Ecto neural progenitor cell (in vitro differentiated cells): ENCODE results near the gene CD48.
"Not testable (repeated sequence)": the region's sequence is repeated elsewhere in the genome, so short reads cannot be mapped to it uniquely, and the experiment has no call there.

Experiments used
- DNase-seq: peaks from one replicate; pipeline ENCODE4 v3.0.0-alpha.2; 2018; ENCODE audit warnings: low spot score

The CD48 gene

DNA sequence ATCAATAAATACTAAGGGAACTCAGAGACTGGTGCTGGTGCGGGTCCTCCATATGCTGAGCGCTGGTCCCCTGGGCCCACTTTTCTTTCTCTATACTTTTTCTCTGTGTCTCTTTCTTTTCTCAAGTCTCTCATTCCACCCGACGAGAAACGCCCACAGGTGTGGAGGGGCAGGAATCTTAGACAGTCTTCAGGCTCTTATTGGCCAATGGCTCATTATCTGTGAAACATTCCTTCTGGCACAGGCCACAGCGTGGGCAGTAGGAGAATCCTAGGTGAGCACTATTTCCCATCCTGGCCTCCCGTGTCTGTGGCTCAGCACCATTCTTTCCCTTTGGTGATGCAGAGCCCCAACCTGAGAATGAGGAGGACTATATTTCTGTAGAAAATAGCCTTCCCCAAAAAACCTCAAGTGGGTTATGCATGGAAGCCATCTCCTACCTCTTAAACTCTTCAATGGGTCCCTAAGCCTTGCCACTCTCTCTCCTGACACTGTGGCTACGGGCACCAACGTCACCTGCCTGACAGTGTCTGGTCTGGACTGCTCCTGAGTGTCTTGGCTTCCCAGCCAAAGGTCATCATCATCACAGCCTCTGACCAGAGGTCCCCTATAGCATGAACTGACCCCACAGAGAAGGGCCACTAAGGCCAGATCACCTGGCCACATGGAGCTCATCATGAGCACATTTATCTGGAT lies 58.5 kb downstream of the CD48 start:
- no peak for DNase-seq

- DNase-seq, result not testable (repeated sequence)
Measured at GRCh38 chr1:160652065-160652641, 59.5 kb downstream of the CD48 start.

GRCh38 chr1:160651433-160652064 lies 60.1 kb downstream of the CD48 start:
- no peak for DNase-seq

DNA sequence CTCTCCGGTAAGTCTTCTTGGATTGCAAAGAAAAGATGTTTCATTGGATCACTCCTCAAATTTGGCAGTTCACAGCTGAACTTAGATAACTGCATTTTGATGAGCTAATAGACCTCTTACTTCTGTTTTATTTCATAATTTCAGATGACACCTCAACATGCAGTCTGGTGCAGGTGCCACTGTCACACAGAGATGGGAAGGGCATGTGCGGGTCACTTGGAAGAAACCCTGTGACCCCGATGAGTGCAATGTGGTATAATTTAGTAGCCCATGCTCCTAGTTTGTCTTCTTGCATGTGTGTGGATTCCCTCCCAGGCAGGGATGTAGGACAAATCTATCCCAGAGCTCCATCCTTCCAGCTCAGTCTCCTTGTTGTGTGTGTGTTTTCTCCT lies 64.3 kb downstream of the CD48 start:
- no peak for DNase-seq

GRCh38 chr1:160646711-160647328 lies 64.8 kb downstream of the CD48 start, which contains the start of gene SLAMF1:
Gene SLAMF1 (minus strand): TSS chr1:160647044. CDS start chr1:160646945, 99 bp downstream.
- DNase-seq, result no peak

DNA sequence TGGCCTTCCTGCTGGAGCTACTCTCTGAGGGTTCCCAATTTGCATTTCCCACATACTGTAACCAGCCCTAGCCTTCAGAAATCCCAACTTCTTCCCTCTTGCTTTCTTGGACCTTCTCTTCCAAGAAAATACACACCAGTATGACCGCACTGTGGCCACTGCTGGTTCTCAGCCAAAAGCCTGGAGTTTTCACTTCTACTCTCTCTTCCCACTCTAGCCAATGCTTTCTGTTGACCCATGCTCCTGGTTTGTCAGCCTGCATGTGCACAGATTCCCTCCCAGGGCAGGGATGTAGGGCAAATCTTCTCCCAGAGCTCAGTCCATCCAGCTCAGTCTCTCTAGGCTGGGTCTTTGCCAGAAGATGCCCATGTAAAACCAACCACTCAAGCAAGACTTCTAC lies 65.4 kb downstream of the CD48 start:
- DNase-seq, result no peak

GRCh38 chr1:160645386-160646130 lies 66.1 kb downstream of the CD48 start:
- no peak for DNase-seq

GRCh38 chr1:160644399-160644798 lies 67.2 kb downstream of the CD48 start:
- no peak for DNase-seq

DNA sequence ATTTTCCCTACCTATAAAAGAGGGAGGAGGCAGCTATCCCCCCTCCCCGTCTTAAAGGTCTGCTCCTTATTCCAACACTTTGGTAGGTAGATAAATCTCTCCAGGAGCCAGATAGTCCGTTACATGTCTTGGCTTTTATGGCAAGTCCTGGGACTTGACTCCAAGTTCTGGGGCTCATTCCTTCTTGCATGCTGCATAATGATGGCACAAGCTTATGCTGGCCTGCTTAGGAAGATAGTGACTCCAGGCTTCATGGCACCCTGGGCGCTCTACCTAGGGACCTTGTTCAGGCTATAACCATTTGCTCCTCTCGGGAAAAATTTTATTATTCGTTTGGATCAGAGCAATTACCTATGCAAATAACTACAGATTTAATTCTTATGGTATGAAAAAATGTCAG lies 68.5 kb downstream of the CD48 start:
- no peak for DNase-seq

- DNase-seq, result no peak
Measured at GRCh38 chr1:160642281-160642644, 69.4 kb downstream of the CD48 start.

DNA sequence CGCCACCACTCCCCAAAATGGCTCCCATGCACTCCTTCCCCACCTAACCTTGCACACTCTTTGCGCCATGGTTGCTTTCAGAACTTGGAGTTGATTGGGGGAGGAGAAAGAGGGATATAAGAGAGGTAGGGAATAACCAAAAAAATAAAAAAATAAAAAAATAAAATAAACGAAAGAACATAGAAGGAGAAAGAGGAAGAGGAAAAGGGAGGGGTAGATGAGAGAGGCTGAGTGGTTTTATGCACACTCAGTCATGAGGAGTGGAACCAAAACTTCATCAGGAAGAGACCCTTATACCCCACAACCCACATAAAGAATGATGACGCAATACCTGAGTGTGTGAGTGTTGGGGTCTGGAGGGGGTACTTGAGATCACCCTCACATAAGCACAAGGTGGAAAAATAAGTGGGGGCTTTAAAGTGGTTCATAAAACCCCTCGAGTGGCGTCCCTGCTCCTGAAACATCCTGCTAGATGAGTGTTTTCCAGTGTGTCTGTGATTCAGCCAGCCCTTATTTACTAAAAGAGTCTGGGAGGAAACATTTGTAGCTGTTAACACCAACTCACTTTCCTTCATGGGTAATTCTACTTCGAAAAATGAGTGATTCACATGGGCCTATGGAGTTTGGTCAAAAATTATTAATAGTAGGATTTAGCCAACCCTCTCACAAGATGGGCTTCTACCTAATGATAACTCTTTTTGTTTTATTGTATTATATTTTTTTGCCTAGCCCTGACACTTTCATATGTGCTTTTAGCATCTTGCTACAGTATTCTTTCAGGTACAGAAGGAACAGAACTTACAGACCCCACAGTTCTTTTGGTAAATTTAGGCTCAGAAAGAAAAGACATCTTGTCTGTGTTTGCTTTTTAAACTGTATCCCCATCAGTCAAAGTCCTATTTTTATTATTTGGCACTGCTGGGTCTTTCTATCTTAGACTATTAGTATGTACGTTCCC lies 70.0 kb downstream of the CD48 start:
- no peak for DNase-seq

GRCh38 chr1:160640359-160641123 lies 71.1 kb downstream of the CD48 start:
- DNase-seq, result no peak

DNA sequence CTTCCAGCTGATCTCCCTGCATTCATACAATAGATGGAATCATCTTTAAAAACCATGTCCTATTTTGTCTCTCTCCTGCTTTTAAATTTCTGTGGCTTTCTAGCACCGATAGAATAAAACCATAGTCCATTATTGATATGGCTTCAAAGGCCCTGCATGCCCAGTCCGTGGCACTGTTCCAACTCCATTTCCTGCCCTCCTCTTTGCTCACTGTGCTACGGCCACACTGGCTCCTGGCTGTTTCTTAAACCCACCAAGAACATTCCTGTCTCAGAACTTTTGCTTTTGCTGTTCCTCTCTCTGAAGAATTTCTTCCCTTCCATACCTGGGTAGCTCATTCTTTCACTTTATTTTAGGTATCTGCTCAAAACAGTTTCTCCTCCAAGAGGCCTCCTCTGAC lies 72.0 kb downstream of the CD48 start:
- no peak for DNase-seq

DNA sequence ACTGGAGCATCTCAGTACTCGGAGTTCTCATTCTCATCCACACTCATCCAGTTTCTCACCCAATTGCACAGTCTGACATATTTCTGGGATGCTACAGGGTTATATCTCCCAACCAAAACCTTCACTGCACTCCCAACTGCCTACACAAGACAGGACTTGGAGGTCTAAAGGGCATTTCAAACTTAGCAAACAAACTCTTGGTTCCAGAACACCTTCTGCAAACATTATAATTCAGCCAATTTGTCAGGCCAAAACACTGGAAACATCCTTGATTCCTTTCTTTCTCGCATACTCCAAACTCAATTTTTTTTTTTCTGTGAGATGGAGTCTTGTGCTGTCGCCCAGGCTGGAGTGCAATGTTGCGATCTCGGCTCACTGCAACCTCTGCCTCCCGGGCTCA lies 72.7 kb downstream of the CD48 start:
- DNase-seq, result no peak

GRCh38 chr1:160638540-160638857 lies 73.1 kb downstream of the CD48 start:
- no peak for DNase-seq

- no peak for DNase-seq
Measured at GRCh38 chr1:160637821-160638539, 73.6 kb downstream of the CD48 start.

- no peak for DNase-seq
Measured at GRCh38 chr1:160637065-160637464, 74.6 kb downstream of the CD48 start.

GRCh38 chr1:160636547-160636946 lies 75.1 kb downstream of the CD48 start:
- no peak for DNase-seq

- no peak for DNase-seq
Measured at GRCh38 chr1:160636076-160636475, 75.5 kb downstream of the CD48 start.
